IMR-90 (cell line): ENCODE measurements around the gene GOLIM4. TPM values are rescaled to one million over a fixed set of nuclear protein-coding genes. Genes with fewer than 3 reads are reported as not detected.

Source experiments
- ATAC-seq: fragments of 200-7000 bp; cut with Tn5 transposase; 2 replicates; pipeline ENCODE4 v1.9.1; 2020; ENCODE audit warnings: low read depth, mild to moderate bottlenecking, moderate library complexity
- BruUV-seq: library from RNA; stranded (reverse); fragments of 400-500 nt; replicated peaks from 2 replicates; lab custom pipeline; 2021; lab: Mats Ljungman, UMichigan
- CTCF ChIA-PET: fragments of 300-600 bp; formaldehyde crosslinking; extraction: SDS; loops from one replicate; lab custom pipeline; 2021; ENCODE audit warnings: antibody characterized with exemption; lab: Yijun Ruan, JAX
- POLR2A ChIA-PET: fragments of 300-600 bp; sonication (Branson Sonifier 250); formaldehyde crosslinking; loops from one replicate; lab custom pipeline; 2022; ENCODE audit warnings: antibody characterized with exemption; ENCODE audit not compliant: unreplicated experiment; lab: Charles Lee
- DNase-seq: peaks from one replicate; pipeline ENCODE4 v3.0.0; 2013
- H2AFZ ChIP-seq: replicated peaks from 2 replicates; pipeline ENCODE3; 2013; ENCODE audit warnings: low read length, mild to moderate bottlenecking; ENCODE audit not compliant: poor library complexity
- H2AK5ac ChIP-seq: 2 replicates; pipeline ENCODE4 v1.6.1; 2013; ENCODE audit warnings: low read depth, low read length, inconsistent platforms
- H2AK9ac ChIP-seq: replicated peaks from 2 replicates; pipeline ENCODE3; 2013; ENCODE audit warnings: mild to moderate bottlenecking, low read depth, low read length, moderate library complexity; ENCODE audit not compliant: poor library complexity
- H2BK120ac ChIP-seq: 2 replicates; pipeline ENCODE4 v1.6.1; 2013; ENCODE audit warnings: low read depth, low read length, inconsistent platforms
- H2BK15ac ChIP-seq: 3 replicates; pipeline ENCODE4 v1.6.1; 2013; ENCODE audit warnings: low read depth, low read length, inconsistent platforms
- H2BK20ac ChIP-seq: 2 replicates; pipeline ENCODE4 v1.6.1; 2013; ENCODE audit warnings: low read depth, mild to moderate bottlenecking, inconsistent platforms, low read length, moderate library complexity
- H2BK5ac ChIP-seq: 2 replicates; pipeline ENCODE4 v1.6.1; 2013; ENCODE audit warnings: mild to moderate bottlenecking, low read depth, low read length, inconsistent platforms; ENCODE audit not compliant: poor library complexity, severe bottlenecking
- H3K14ac ChIP-seq: replicated peaks from 2 replicates; pipeline ENCODE4 v1.6.1; 2013; ENCODE audit warnings: low read depth, low read length, inconsistent platforms
- H3K18ac ChIP-seq: 2 replicates; pipeline ENCODE4 v1.6.1; 2013; ENCODE audit warnings: low read depth, low read length, control low read depth
- H3K23ac ChIP-seq: 2 replicates; pipeline ENCODE4 v1.6.1; 2013; ENCODE audit warnings: low read depth, low read length, inconsistent platforms
- H3K27ac ChIP-seq: 2 replicates; pipeline ENCODE4 v1.5.1; 2013; ENCODE audit warnings: mild to moderate bottlenecking, control low read depth, low read length; ENCODE audit not compliant: insufficient read depth
- H3K27me3 ChIP-seq: 2 replicates; pipeline ENCODE4 v1.6.1; 2013; ENCODE audit warnings: low read length; ENCODE audit not compliant: control insufficient read depth, insufficient read depth
- H3K36me3 ChIP-seq: 2 replicates; pipeline ENCODE4 v1.6.1; 2013; ENCODE audit warnings: low read length, mixed read lengths; ENCODE audit not compliant: control insufficient read depth, insufficient read depth
- H3K4ac ChIP-seq: 2 replicates; pipeline ENCODE4 v1.6.1; 2013; ENCODE audit warnings: low read depth, low read length, inconsistent platforms
- H3K4me1 ChIP-seq: 2 replicates; pipeline ENCODE4 v1.6.1; 2013; ENCODE audit warnings: low read length, mixed read lengths; ENCODE audit not compliant: control insufficient read depth, insufficient read depth
- H3K4me2 ChIP-seq: 2 replicates; pipeline ENCODE4 v1.6.1; 2013; ENCODE audit warnings: low read depth, mild to moderate bottlenecking, control low read depth, low read length, moderate library complexity
- H3K4me3 ChIP-seq: 2 replicates; pipeline ENCODE4 v1.5.1; 2013; ENCODE audit warnings: low read depth, mild to moderate bottlenecking, control low read depth, low read length, moderate library complexity; ENCODE audit not compliant: insufficient read depth
- H3K56ac ChIP-seq: 2 replicates; pipeline ENCODE4 v1.6.1; 2013; ENCODE audit warnings: low read length, inconsistent platforms; ENCODE audit not compliant: insufficient read depth; ENCODE audit errors: extremely low read depth
- H3K79me1 ChIP-seq, 2 experiments: 2 replicates each; pipeline ENCODE4 v1.6.1; 2013; ENCODE audit warnings: low read length in 2 of 2, inconsistent platforms in 1 of 2, low read depth in 1 of 2
- H3K9ac ChIP-seq: 2 replicates; pipeline ENCODE4 v1.6.1; 2013; ENCODE audit warnings: low read depth, low read length, control low read depth
- H3K9me1 ChIP-seq: 2 replicates; pipeline ENCODE4 v1.6.1; 2013; ENCODE audit warnings: low read length, inconsistent platforms; ENCODE audit not compliant: insufficient read depth
- H3K9me3 ChIP-seq: 2 replicates; pipeline ENCODE4 v1.6.1; 2013; ENCODE audit warnings: low read length; ENCODE audit not compliant: control insufficient read depth, insufficient read depth
- H4K20me1 ChIP-seq: 2 replicates; pipeline ENCODE4 v1.6.1; 2013; ENCODE audit warnings: low read length, inconsistent platforms; ENCODE audit not compliant: insufficient read depth
- H4K5ac ChIP-seq: 2 replicates; pipeline ENCODE4 v1.6.1; 2013; ENCODE audit warnings: mild to moderate bottlenecking, low read depth, low read length, control low read depth
- H4K8ac ChIP-seq, 2 experiments: 2 replicates each; pipeline ENCODE4 v1.6.1; 2013; ENCODE audit warnings: low read depth in 2 of 2, low read length in 2 of 2, control low read depth in 1 of 2, inconsistent platforms in 1 of 2
- H4K91ac ChIP-seq: 2 replicates; pipeline ENCODE4 v1.6.1; 2013; ENCODE audit warnings: low read depth, low read length, inconsistent platforms; ENCODE audit not compliant: insufficient read depth
- BHLHE40 ChIP-seq: fragments of 150-350 bp; IDR thresholded peaks from 2 replicates; pipeline ENCODE4 v1.6.1; 2016; ENCODE audit warnings: mild to moderate bottlenecking, low read depth, low read length
- CEBPB ChIP-seq: IDR thresholded peaks from 2 replicates; pipeline ENCODE4 v1.6.1; 2012; ENCODE audit warnings: low read depth, low read length, improper control_type of control experiment
- ELK1 ChIP-seq: fragments of 150-350 bp; IDR thresholded peaks from 2 replicates; pipeline ENCODE4 v1.6.1; 2016; ENCODE audit warnings: low read depth, mild to moderate bottlenecking, low read length, moderate library complexity, borderline replicate concordance
- FOS ChIP-seq: fragments of 150-350 bp; IDR thresholded peaks from 2 replicates; pipeline ENCODE4 v1.6.1; 2016; ENCODE audit warnings: low read depth, low read length
- MAFK ChIP-seq: IDR thresholded peaks from 2 replicates; pipeline ENCODE4 v1.6.1; 2012; ENCODE audit warnings: low read depth, low read length, improper control_type of control experiment
- MAZ ChIP-seq: IDR thresholded peaks from 2 replicates; pipeline ENCODE4 v1.6.1; 2012; ENCODE audit warnings: low read depth, mild to moderate bottlenecking, low read length, improper control_type of control experiment, moderate library complexity, borderline replicate concordance
- MXI1 ChIP-seq: IDR thresholded peaks from 2 replicates; pipeline ENCODE4 v1.6.1; 2012; ENCODE audit warnings: low read depth, mild to moderate bottlenecking, low read length, moderate library complexity, borderline replicate concordance
- NFE2L2 ChIP-seq: fragments of 150-350 bp; IDR thresholded peaks from 2 replicates; pipeline ENCODE4 v1.6.1; 2016; ENCODE audit warnings: low read depth, mild to moderate bottlenecking, low read length
- POLR2A ChIP-seq: IDR thresholded peaks from 2 replicates; pipeline ENCODE4 v1.6.1; 2012; ENCODE audit warnings: mild to moderate bottlenecking, low read depth, low read length
- RAD21 ChIP-seq: IDR thresholded peaks from 2 replicates; pipeline ENCODE4 v1.6.1; 2012; ENCODE audit warnings: low read length, improper control_type of control experiment
- RCOR1 ChIP-seq: IDR thresholded peaks from 2 replicates; pipeline ENCODE4 v1.6.1; 2012; ENCODE audit warnings: mild to moderate bottlenecking, low read length, improper control_type of control experiment; ENCODE audit not compliant: insufficient replicate concordance
- RFX5 ChIP-seq: IDR thresholded peaks from 2 replicates; pipeline ENCODE4 v1.8.0; 2012; ENCODE audit warnings: low read depth, mild to moderate bottlenecking, low read length, moderate library complexity
- SMC3 ChIP-seq: fragments of 150-350 bp; IDR thresholded peaks from 2 replicates; pipeline ENCODE4 v1.6.1; 2016; ENCODE audit warnings: low read depth, mild to moderate bottlenecking, antibody characterized with exemption, low read length, moderate library complexity
- WGBS, 2 experiments: methylation state at CpG; one replicate each; pipeline versions ENCODE4 v1.1.5 to v1.1.7; 2013; ENCODE audit warnings: missing lambda C conversion rate in 2 of 2; ENCODE audit not compliant: insufficient read length in 1 of 2; ENCODE audit errors: extremely low coverage in 2 of 2; 5-methylcytosine and 5-hydroxymethylcytosine counted together
- dilution Hi-C: fragments of 300-500 bp; cut with HindIII; formaldehyde crosslinking; loops from one replicate; pipeline ENCODE4 v1.14.3; 2018; ENCODE audit warnings: low sequenced_read_pairs; ENCODE audit not compliant: unreplicated experiment
- in situ Hi-C: fragments of 300-500 bp; cut with MboI; formaldehyde crosslinking; loops from 3 replicates; pipeline ENCODE4 v1.14.3; 2019; ENCODE audit warnings: low sequenced_read_pairs, inconsistent platforms, mixed read lengths
- intact Hi-C: fragments of 100-400 bp; cut with micrococcal nuclease; formaldehyde crosslinking; loops from 2 replicates; pipeline ENCODE4 v1.10.0; 2022
- polyA plus RNA-seq, 3 experiments: library from polyadenylated mRNA; depleted of rRNA; stranded (reverse); fragments of >200 nt; gene quantifications; 2 replicates each; pipeline ENCODE4 v1.2.3, GENCODE V29; 2012; ENCODE audit warnings: low replicate concordance in 1 of 3
- total RNA-seq: library from RNA; depleted of rRNA; stranded (reverse); fragments of >200 nt; gene quantifications from 2 replicates; pipeline ENCODE4 v1.2.3, GENCODE V29; 2012
- TF ChIP-seq, protein P1 (sequence below): fragments of 150-350 bp; IDR thresholded peaks from 2 replicates; pipeline ENCODE4 v1.6.1; 2017; ENCODE audit warnings: mild to moderate bottlenecking, antibody characterized with exemption, low read length, low read depth
- TF ChIP-seq, protein P2 (sequence below): conservative IDR thresholded peaks from 2 replicates; pipeline ENCODE4 v1.5.1; 2012; ENCODE audit warnings: mild to moderate bottlenecking, low read depth, low read length, improper control_type of control experiment

The GOLIM4 gene
- total and polyA plus RNA-seq, 2 of the 4 experiments (the other 2 are of a cell fraction), result 44.6 to 71.2 TPM

DNA sequence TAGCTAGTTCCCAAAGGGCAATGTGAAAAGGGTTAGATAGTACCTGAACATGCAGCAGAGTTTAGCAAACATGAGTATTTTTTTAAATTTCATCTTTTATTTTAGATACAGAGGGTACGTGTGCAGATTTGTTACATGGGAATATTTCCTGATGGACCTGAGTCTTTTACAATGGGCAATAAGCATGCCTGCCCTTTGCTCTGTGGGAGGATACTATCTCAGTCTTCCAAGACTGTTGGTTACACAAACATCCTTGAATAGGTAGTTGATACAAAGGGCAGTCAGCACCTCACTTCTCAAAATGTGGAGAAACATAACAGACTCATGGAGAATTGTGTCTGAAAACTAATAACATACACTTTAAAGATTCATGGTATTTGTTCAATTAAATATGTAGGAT is 103.3 kb downstream of the GOLIM4 start:
- Histone ChIP-seq H2AFZ (no peak overlapping the region), H3K9ac (no peak overlapping the region), H3K4ac (no peak overlapping the region), H3K36me3 (no peaks in the 10 kb centered on the region), H3K4me2 (no peak overlapping the region), H4K8ac (no peak overlapping the region), H2BK120ac (no peak overlapping the region), H3K27me3 (peaks cover 1% of the 10 kb centered on the region; the same call in 1 of the 2 replicates), H3K56ac (no peak overlapping the region), H2BK5ac (no peak overlapping the region), H3K18ac (no peak overlapping the region), H4K20me1 (no peaks in the 10 kb centered on the region), H3K9me1 (no peaks in the 10 kb centered on the region), H3K27ac (no peak overlapping the region), H2BK20ac (no peak overlapping the region), H2AK5ac (no peak overlapping the region), H4K5ac (no peak overlapping the region), H3K9me3 (no peaks in the 10 kb centered on the region), H3K4me3 (no peak overlapping the region), H2AK9ac (no peak overlapping the region), H3K79me1 (no peaks in the 10 kb centered on the region), H4K91ac (no peak overlapping the region), H3K14ac (no peak overlapping the region), H3K4me1 (no peaks in the 10 kb centered on the region), H2BK15ac (no peak overlapping the region), H3K23ac (no peak overlapping the region)
- TF ChIP-seq NFE2L2, result no peak
- no peak for TF ChIP-seq RAD21
- no peak for TF ChIP-seq RFX5
- TF ChIP-seq POLR2A, result no peak
- no peak for TF ChIP-seq BHLHE40
- TF ChIP-seq MAFK, result no peak
- TF ChIP-seq ELK1, result no peak
- TF ChIP-seq, protein P1, sequence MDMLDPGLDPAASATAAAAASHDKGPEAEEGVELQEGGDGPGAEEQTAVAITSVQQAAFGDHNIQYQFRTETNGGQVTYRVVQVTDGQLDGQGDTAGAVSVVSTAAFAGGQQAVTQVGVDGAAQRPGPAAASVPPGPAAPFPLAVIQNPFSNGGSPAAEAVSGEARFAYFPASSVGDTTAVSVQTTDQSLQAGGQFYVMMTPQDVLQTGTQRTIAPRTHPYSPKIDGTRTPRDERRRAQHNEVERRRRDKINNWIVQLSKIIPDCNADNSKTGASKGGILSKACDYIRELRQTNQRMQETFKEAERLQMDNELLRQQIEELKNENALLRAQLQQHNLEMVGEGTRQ, result no peak
- no peak for TF ChIP-seq MAZ
- TF ChIP-seq SMC3, result no peak
- TF ChIP-seq CEBPB, result no peak
- no peak for TF ChIP-seq MXI1
- TF ChIP-seq, protein P2, sequence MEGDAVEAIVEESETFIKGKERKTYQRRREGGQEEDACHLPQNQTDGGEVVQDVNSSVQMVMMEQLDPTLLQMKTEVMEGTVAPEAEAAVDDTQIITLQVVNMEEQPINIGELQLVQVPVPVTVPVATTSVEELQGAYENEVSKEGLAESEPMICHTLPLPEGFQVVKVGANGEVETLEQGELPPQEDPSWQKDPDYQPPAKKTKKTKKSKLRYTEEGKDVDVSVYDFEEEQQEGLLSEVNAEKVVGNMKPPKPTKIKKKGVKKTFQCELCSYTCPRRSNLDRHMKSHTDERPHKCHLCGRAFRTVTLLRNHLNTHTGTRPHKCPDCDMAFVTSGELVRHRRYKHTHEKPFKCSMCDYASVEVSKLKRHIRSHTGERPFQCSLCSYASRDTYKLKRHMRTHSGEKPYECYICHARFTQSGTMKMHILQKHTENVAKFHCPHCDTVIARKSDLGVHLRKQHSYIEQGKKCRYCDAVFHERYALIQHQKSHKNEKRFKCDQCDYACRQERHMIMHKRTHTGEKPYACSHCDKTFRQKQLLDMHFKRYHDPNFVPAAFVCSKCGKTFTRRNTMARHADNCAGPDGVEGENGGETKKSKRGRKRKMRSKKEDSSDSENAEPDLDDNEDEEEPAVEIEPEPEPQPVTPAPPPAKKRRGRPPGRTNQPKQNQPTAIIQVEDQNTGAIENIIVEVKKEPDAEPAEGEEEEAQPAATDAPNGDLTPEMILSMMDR, result no peak
- TF ChIP-seq FOS, result no peak
- no peak for TF ChIP-seq RCOR1
- BruUV-seq, result no TSS peak
- dilution Hi-C loops (no loop called here), in situ Hi-C loops (no loop called here), intact Hi-C loops (no loop called here)
- ATAC-seq (no peak), DNase-seq (no peak)
- ChIA-PET CTCF (no interaction called here), POLR2A (no interaction called here)
- WGBS, 2 experiments, result no CpG with 5 or more reads among the region's 1 CpG
